ENCODE results near the gene KIT. TPM values are rescaled to one million over a fixed set of nuclear protein-coding genes. Genes with fewer than 3 reads are reported as not detected.

KIT gene
- total RNA-seq, 1 experiment from 2014 or later, result 1.5 TPM

GRCh38 chr4:54709400-54709799, 51.6 kb downstream of the KIT start:
- ATAC-seq, result no peak
- POLR2A ChIA-PET, result no interaction called here

GRCh38 chr4:54712206-54712605, 54.4 kb downstream of the KIT start:
- ChIA-PET CTCF (no interaction called here), POLR2A (no interaction called here)
- Histone ChIP-seq H3K4me1 (ENCODE audit: control insufficient read depth, insufficient read depth, low read length) (no peaks in the 10 kb centered on the region), H3K27ac (ENCODE audit: low read length) (no peak overlapping the region), H3K4me3 (ENCODE audit: low read depth in 2 of 2, low read length in 2 of 2) (no peak overlapping the region), H3K27me3 (ENCODE audit: control insufficient read depth, insufficient read depth, low read length) (no peaks in the 10 kb centered on the region), H3K36me3 (ENCODE audit: control insufficient read depth, insufficient read depth, low read length) (no peaks in the 10 kb centered on the region), H3K9me3 (ENCODE audit: control insufficient read depth, insufficient read depth, low read depth, low read length) (no peaks in the 10 kb centered on the region)
- ATAC-seq (no peak), DNase-seq (ENCODE audit: low read depth, low spot score) (no peak)
- TF ChIP-seq POLR2AphosphoS5 (IDR thresholded peaks at IDR 0.05; ENCODE audit: low read depth, low read length) (no peak), SIN3A (IDR thresholded peaks at IDR 0.05; ENCODE audit: borderline replicate concordance, insufficient read depth, low read depth, low read length) (no peak), CTCF (IDR thresholded peaks at IDR 0.05) (no peak), TCF7L2 (IDR thresholded peaks at IDR 0.05; ENCODE audit: low read depth, low read length) (no peak), REST (IDR thresholded peaks at IDR 0.05; ENCODE audit: insufficient read depth in 1 of 2, low read depth in 2 of 2, low read length in 1 of 2) (no peak)
- intact Hi-C loops (cut with micrococcal nuclease; ENCODE audit: unreplicated experiment), result no loop called here
- in situ Hi-C loops (cut with HindIII; ENCODE audit: low pct_unique_long_range_greater_than_20kb, low sequenced_read_pairs), result no loop called here
- BruUV-seq (replicated peaks), result no TSS peak

More at GRCh38 chr4:54709400-54709799, 51.6 kb downstream of the KIT start:
- H3K4me1 ChIP-seq (ENCODE audit: control insufficient read depth, insufficient read depth, low read length), result no peaks in the 10 kb centered on the region
- H3K27me3 ChIP-seq (ENCODE audit: control insufficient read depth, insufficient read depth, low read length), result no peaks in the 10 kb centered on the region
- no peak overlapping the region for H3K4me3 ChIP-seq (ENCODE audit: low read depth in 2 of 2, low read length in 2 of 2)
- no peaks in the 10 kb centered on the region for H3K36me3 ChIP-seq (ENCODE audit: control insufficient read depth, insufficient read depth, low read length)
- intact Hi-C loops (cut with micrococcal nuclease; ENCODE audit: unreplicated experiment), result no loop called here
- TF ChIP-seq CTCF (IDR thresholded peaks at IDR 0.05) (no peak), SIN3A (IDR thresholded peaks at IDR 0.05; ENCODE audit: borderline replicate concordance, insufficient read depth, low read depth, low read length) (no peak), REST (IDR thresholded peaks at IDR 0.05; ENCODE audit: insufficient read depth in 1 of 2, low read depth in 2 of 2, low read length in 1 of 2) (no peak), POLR2AphosphoS5 (IDR thresholded peaks at IDR 0.05; ENCODE audit: low read depth, low read length) (no peak), TCF7L2 (IDR thresholded peaks at IDR 0.05; ENCODE audit: low read depth, low read length) (no peak)
- CTCF ChIA-PET, result no interaction called here
- DNase-seq (ENCODE audit: low read depth, low spot score), result no peak
- no peaks in the 10 kb centered on the region for H3K9me3 ChIP-seq (ENCODE audit: control insufficient read depth, insufficient read depth, low read depth, low read length)
- H3K27ac ChIP-seq (ENCODE audit: low read length), result no peak overlapping the region
- no TSS peak for BruUV-seq (replicated peaks)
- in situ Hi-C loops (cut with HindIII; ENCODE audit: low pct_unique_long_range_greater_than_20kb, low sequenced_read_pairs), result no loop called here
